ENCODE results near the gene GPR150. TPM values are rescaled to one million over a fixed set of nuclear protein-coding genes. Genes with fewer than 3 reads are reported as not detected.

GPR150 gene
- total RNA-seq, 1 donor from 2014 or later: not detected

Other genes with a start within 250 kb of the GPR150 start
- 2.4 and 12.6 TPM in 2 replicates for gene FAM81B, start 228.7 kb upstream of the GPR150 start, total RNA-seq (ENCODE audit: low replicate concordance)
- 71.2 and 83.4 TPM in 2 replicates for gene SKIC3, start 65.1 kb upstream of the GPR150 start, total RNA-seq (ENCODE audit: low replicate concordance)
- 8.1 and 9.1 TPM in 2 replicates for gene ARSK, start 65.0 kb upstream of the GPR150 start, total RNA-seq (ENCODE audit: low replicate concordance)
- 1.6 and 2.5 TPM in 2 replicates for gene RFESD, start 26.7 kb downstream of the GPR150 start, total RNA-seq (ENCODE audit: low replicate concordance)
- gene SPATA9, start 62.9 kb downstream of the GPR150 start, total RNA-seq (ENCODE audit: low replicate concordance): 0.29 TPM in 2 replicates
- gene RHOBTB3, start 111.2 kb downstream of the GPR150 start, total RNA-seq (ENCODE audit: low replicate concordance): 41.7 and 76.3 TPM in 2 replicates
- 17.8 and 18.7 TPM in 2 replicates for gene GLRX, start 202.6 kb downstream of the GPR150 start, total RNA-seq (ENCODE audit: low replicate concordance)